ENCODE data around the gene RTEL1. TPM values are rescaled to one million over a fixed set of nuclear protein-coding genes. Genes with fewer than 3 reads are reported as not detected.

Gene RTEL1
- total RNA-seq, 6 experiments from 2014 or later: 9.6 to 16.3 (median 12.4) TPM

DNA sequence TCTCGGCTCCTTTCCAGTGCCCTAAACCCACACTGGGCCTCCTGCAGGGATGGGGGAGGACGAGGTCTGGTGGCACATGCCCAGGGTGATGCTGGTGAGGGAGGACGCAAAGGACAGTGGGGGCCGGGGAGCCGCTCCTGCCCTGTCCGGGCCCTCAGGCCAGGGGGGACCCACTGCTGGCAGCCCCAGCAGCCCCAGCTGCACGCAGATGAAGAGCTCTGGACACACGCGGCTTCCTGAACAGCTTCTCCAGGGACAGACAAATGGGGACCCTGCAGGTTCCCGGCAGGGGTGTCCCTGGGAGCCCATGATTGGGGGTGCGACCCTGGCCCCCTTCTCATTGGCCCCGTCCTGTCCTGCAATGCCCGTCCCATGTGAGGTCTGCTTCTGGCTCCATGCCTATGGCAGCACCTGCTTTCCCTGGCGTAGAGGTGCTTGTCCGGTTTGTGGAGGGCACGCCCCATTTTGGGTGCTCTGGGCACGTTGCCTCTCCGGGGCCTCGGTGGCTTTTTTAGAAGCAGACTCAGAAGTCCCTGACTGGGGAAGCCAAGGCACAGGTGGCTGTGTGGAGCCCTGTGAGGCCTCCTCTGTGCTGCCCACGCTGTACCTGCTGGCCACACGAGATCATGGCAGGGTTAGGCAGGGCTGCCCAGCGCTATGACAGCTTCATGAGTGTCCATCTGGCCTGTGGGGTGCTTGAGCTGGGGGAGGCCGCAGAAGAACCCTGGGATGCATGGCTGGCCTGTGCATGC is 22.9 kb downstream of the RTEL1 start:
- H3K4me3 ChIP-seq: no peak overlapping the region
- ATAC-seq (no peak), DNase-seq (no peak)
- no peaks in the 10 kb centered on the region for H3K4me1 ChIP-seq
- intact Hi-C loops (cut with DNase I): loop anchor here in 1 of 2 donors (5.0 kb wide), 1 partner anchor 404 kb away; no protein-coding TSS in a partner anchor
- H3K9me3 ChIP-seq: no peaks in the 10 kb centered on the region
- peak overlapping the region in 1 of 3 donors; percentile 60 for H3K27ac ChIP-seq
- WGBS (ENCODE audit: insufficient coverage, low coverage, low lambda C conversion rate, missing lambda C conversion rate): 100% methylated on average over 2 of the region's 23 CpGs
- no peaks in the 10 kb centered on the region for H3K27me3 ChIP-seq
- TF ChIP-seq, protein P1, sequence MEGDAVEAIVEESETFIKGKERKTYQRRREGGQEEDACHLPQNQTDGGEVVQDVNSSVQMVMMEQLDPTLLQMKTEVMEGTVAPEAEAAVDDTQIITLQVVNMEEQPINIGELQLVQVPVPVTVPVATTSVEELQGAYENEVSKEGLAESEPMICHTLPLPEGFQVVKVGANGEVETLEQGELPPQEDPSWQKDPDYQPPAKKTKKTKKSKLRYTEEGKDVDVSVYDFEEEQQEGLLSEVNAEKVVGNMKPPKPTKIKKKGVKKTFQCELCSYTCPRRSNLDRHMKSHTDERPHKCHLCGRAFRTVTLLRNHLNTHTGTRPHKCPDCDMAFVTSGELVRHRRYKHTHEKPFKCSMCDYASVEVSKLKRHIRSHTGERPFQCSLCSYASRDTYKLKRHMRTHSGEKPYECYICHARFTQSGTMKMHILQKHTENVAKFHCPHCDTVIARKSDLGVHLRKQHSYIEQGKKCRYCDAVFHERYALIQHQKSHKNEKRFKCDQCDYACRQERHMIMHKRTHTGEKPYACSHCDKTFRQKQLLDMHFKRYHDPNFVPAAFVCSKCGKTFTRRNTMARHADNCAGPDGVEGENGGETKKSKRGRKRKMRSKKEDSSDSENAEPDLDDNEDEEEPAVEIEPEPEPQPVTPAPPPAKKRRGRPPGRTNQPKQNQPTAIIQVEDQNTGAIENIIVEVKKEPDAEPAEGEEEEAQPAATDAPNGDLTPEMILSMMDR (IDR thresholded peaks at IDR 0.05): no peak
- no peak for TF ChIP-seq POLR2A (IDR thresholded peaks at IDR 0.05)
- no peaks in the 10 kb centered on the region for H3K36me3 ChIP-seq

DNA sequence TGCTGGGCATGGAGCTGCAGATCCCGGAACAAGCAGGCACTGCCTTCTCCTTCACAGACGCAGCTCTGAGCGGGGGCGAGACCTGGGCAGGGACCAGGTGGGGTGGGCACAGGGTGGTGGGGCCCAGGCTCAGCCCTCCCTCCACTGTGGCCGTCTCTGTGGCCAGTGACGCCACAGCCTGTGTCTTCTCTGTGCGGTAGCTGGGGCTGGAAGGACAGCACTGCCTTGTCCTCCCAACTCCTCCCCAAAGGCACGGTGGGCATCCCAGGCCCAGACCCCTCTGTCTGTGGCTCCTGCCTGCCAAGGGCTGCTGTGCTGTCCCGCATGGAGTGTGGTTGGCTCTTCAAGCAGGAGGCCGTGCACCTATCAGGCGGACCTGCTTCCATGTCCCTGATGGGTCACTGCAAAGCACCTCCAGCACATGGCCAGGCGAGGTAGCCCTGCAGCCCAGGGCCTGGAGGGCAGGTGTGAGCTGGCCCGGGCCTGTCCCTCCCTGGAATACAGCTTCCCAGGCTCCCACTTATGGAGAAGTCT is 23.6 kb downstream of the RTEL1 start:
- ATAC-seq: no peak
- TF ChIP-seq, protein P1 (IDR thresholded peaks at IDR 0.05): no peak
- Histone ChIP-seq H3K9me3 (no peaks in the 10 kb centered on the region), H3K36me3 (no peaks in the 10 kb centered on the region), H3K4me3 (no peak overlapping the region), H3K27ac (peak overlapping the region in 2 of 3 donors; percentile 40 to 60), H3K27me3 (no peaks in the 10 kb centered on the region), H3K4me1 (no peaks in the 10 kb centered on the region)
- DNase-seq: no peak
- intact Hi-C loops (cut with DNase I): loop anchor here in 1 of 2 donors (5.0 kb wide), 1 partner anchor 404 kb away; no protein-coding TSS in a partner anchor
- no CpG with 5 or more reads among the region's 13 CpGs for WGBS (ENCODE audit: insufficient coverage, low coverage, low lambda C conversion rate, missing lambda C conversion rate)

DNA sequence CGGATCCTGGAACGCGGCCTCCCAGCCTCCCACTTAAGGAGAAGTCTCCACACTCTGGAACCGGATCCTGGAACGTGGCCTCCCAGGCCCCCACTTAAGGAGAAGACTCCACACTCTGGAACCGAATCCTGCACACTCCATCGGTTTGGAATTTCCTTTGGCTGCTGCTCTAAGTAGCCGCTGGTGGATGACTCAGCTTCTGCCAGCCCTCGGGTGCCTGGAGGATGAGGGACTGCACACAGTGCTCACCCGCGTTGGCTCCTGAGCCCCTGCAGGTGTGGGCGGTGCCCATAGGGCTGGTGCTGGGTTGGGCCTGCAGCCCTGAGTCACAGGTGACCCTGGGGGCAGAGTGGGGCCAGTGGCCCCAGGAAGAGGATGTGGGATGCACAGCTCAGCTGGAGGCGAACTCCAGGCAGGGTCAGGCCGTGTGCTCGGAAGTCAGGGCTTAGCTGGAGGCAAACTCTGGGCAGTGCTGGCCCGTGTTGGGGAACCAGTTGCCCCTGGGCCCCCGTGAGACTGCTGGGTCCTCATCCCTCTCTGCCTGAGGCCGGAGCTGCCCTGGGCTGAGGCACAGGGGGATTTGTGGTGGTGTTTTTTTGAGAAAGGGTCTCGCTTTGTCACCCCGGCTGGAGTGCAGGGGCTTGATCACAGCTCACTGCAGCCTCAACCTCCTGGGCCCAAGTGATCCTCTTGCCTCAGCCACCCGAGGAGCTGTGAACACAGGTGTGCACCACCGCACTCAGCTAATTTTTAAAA is 24.4 kb downstream of the RTEL1 start:
- H3K27me3 ChIP-seq: no peaks in the 10 kb centered on the region
- H3K9me3 ChIP-seq: no peaks in the 10 kb centered on the region
- TF ChIP-seq, protein P1 (IDR thresholded peaks at IDR 0.05): no peak
- no peak for TF ChIP-seq POLR2A (IDR thresholded peaks at IDR 0.05)
- ATAC-seq (peak; percentile 10 to 52 (median 30)), DNase-seq (peak in 1 of 3 donors; percentile 50)
- H3K4me3 ChIP-seq: no peak overlapping the region
- H3K27ac ChIP-seq: peak overlapping the region in 2 of 3 donors; percentile 40 to 60
- no peaks in the 10 kb centered on the region for H3K36me3 ChIP-seq
- intact Hi-C loops (cut with DNase I): loop anchor here in 1 of 2 donors (5.0 kb wide), 1 partner anchor 405 kb away; no protein-coding TSS in a partner anchor
- WGBS (ENCODE audit: insufficient coverage, low coverage, low lambda C conversion rate, missing lambda C conversion rate): 73% methylated on average over 3 of the region's 22 CpGs
- no peaks in the 10 kb centered on the region for H3K4me1 ChIP-seq

DNA sequence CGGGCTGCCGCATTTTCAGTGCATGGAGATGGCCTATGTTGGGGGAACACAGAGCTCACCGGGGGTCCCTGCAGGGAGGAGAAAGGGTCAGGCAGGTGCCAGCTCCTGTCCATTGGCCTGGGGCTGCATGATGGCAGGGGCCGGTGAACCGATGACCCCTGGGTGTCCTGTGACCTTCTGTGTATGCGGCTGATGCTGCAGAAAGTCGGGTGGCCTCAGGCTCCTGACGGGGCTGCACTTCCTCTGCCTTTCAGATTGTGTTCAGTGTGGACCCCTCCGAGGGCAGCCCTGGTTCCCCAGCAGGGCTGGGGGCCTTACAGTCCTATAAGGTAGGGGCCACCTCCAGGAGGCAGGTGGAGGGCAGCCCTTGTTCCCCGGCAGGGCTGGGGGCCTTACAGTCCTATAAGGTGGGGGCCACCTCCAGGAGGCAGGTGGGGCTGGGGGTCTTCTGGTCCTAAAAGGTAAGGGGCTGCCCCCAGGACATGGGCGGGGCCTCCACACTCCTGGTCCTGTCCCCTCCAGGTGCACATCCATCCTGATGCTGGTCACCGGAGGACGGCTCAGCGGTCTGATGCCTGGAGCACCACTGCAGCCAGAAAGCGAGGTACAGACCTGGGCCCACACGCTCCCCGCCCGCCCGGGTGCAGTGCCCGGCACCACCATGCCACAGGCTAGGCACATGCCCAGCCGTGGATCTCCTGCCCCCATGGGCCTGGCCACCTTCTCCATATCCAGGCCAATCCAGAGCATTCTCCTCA is 27.3 kb downstream of the RTEL1 start:
- intact Hi-C loops (cut with DNase I): no loop called here
- peak overlapping the region; percentile 71 to 91 (median 72) for H3K27ac ChIP-seq
- H3K4me3 ChIP-seq: no peak overlapping the region
- no peak for TF ChIP-seq POLR2A (IDR thresholded peaks at IDR 0.05)
- TF ChIP-seq, protein P1 (IDR thresholded peaks at IDR 0.05): no peak
- ATAC-seq (no peak), DNase-seq (no peak)
- H3K4me1 ChIP-seq: no peaks in the 10 kb centered on the region
- H3K36me3 ChIP-seq: no peaks in the 10 kb centered on the region
- WGBS (ENCODE audit: insufficient coverage, low coverage, low lambda C conversion rate, missing lambda C conversion rate): 67% methylated on average over 3 of the region's 21 CpGs
- H3K27me3 ChIP-seq: no peaks in the 10 kb centered on the region
- H3K9me3 ChIP-seq: no peaks in the 10 kb centered on the region

Data from right lobe of liver (tissue), 6 donors.